GM19023 (cell line): ENCODE results near the gene MYO9A.
"Not testable (repeated sequence)": the region's sequence is repeated elsewhere in the genome, so short reads cannot be mapped to it uniquely, and the experiment has no call there.

ENCODE experiments used
- ATAC-seq: cut with Tn5 transposase; IDR thresholded peaks from one replicate; pipeline ENCODE4 v1.9.1; 2021; ENCODE audit warnings: mild to moderate bottlenecking, moderate library complexity; ENCODE audit not compliant: unreplicated experiment

MYO9A gene

GRCh38 chr15:71885390-71885789, 232.6 kb downstream of the MYO9A start:
- ATAC-seq: no peak

GRCh38 chr15:71883447-71883846, 234.5 kb downstream of the MYO9A start:
- ATAC-seq: no peak

- ATAC-seq: no peak
Measured at GRCh38 chr15:71880276-71880675, 237.7 kb downstream of the MYO9A start.

GRCh38 chr15:71874245-71874644, 243.7 kb downstream of the MYO9A start:
- ATAC-seq: no peak

- not testable (repeated sequence) for ATAC-seq
Measured at GRCh38 chr15:71858232-71858631, 259.7 kb downstream of the MYO9A start.

- ATAC-seq: no peak
Measured at GRCh38 chr15:71853543-71853942, 264.4 kb downstream of the MYO9A start.

- ATAC-seq: no peak
Measured at GRCh38 chr15:71844916-71845315, 273.0 kb downstream of the MYO9A start.

- no peak for ATAC-seq
Measured at GRCh38 chr15:71841563-71841962, 276.4 kb downstream of the MYO9A start.

GRCh38 chr15:71830981-71831380, 287.0 kb downstream of the MYO9A start:
- no peak for ATAC-seq

GRCh38 chr15:71826196-71826595, 291.8 kb downstream of the MYO9A start:
- no peak for ATAC-seq

GRCh38 chr15:71825021-71825730, 292.8 kb downstream of the MYO9A start:
- no peak for ATAC-seq

- no peak for ATAC-seq
Measured at GRCh38 chr15:71823801-71824200, 294.1 kb downstream of the MYO9A start.

- ATAC-seq: no peak
Measured at GRCh38 chr15:71822890-71823630, 294.9 kb downstream of the MYO9A start.

- ATAC-seq: no peak
Measured at GRCh38 chr15:71821547-71822129, 296.3 kb downstream of the MYO9A start.

GRCh38 chr15:71820127-71820526, 297.8 kb downstream of the MYO9A start:
- ATAC-seq: no peak

- no peak for ATAC-seq
Measured at GRCh38 chr15:71817351-71817750, 300.6 kb downstream of the MYO9A start.

- ATAC-seq: no peak
Measured at GRCh38 chr15:71815301-71815700, 302.6 kb downstream of the MYO9A start.

GRCh38 chr15:71813723-71814470, 304.1 kb downstream of the MYO9A start:
- no peak for ATAC-seq

GRCh38 chr15:71812966-71813722, 304.8 kb downstream of the MYO9A start:
- ATAC-seq: no peak
